SK-N-SH (cell line): ENCODE measurements around the gene ATP8B3. TPM values are rescaled to one million over a fixed set of nuclear protein-coding genes. Genes with fewer than 3 reads are reported as not detected.

Source experiments
- CTCF ChIA-PET: fragments of 300-600, 350-600 bp; formaldehyde crosslinking; extraction: SDS; loops from one replicate; lab custom pipeline; 2021; lab: Yijun Ruan, JAX
- POLR2A ChIA-PET: fragments of 350-600 bp; sonication (Branson Sonifier 250); formaldehyde crosslinking; extraction: SDS; loops from one replicate; lab custom pipeline; 2020; ENCODE audit warnings: antibody characterized with exemption, inconsistent platforms; lab: Yijun Ruan, JAX
- DNase-seq: peaks from one replicate; pipeline ENCODE4 v3.0.0; 2012
- H2AFZ ChIP-seq: fragments of 200-600 bp; sonication (generic); 2 replicates; pipeline ENCODE4 v1.8.1; 2016; ENCODE audit warnings: antibody characterized with exemption, mild to moderate bottlenecking, low read depth
- H3F3A ChIP-seq: fragments of 200-600 bp; sonication (generic); replicated peaks from 2 replicates; pipeline ENCODE3; 2016; ENCODE audit warnings: antibody characterized with exemption, mild to moderate bottlenecking; ENCODE audit not compliant: insufficient read depth
- H3K27ac ChIP-seq, 2 experiments: fragments of 200-500 bp in 1 of 2; fragments of 200-600 bp in 1 of 2; sonication (Bioruptor generic) in 1 of 2; sonication (generic), shearing (Covaris generic) in 1 of 2; 2 replicates each; pipeline versions ENCODE4 v1.5.1 to v1.6.1; 2014 to 2016; ENCODE audit warnings: low read depth in 2 of 2, inconsistent platforms in 1 of 2, low read length in 1 of 2, mild to moderate bottlenecking in 1 of 2, mixed read lengths in 1 of 2
- H3K27me3 ChIP-seq: fragments of 200-600 bp; sonication (generic), shearing (Covaris generic); 2 replicates; pipeline ENCODE4 v1.6.1; 2016; ENCODE audit warnings: mixed run types; ENCODE audit not compliant: insufficient read depth
- H3K36me3 ChIP-seq, 2 experiments: fragments of 200-500 bp in 1 of 2; fragments of 200-600 bp in 1 of 2; sonication (Bioruptor generic) in 1 of 2; sonication (generic) in 1 of 2; replicated peaks in 1 of 2; 2 replicates each; pipeline versions ENCODE3 to v1.5.1; 2014 to 2016; ENCODE audit warnings: low read length in 1 of 2, mild to moderate bottlenecking in 1 of 2; ENCODE audit not compliant: insufficient read depth in 2 of 2, control insufficient read depth in 1 of 2
- H3K4me1 ChIP-seq, 2 experiments: fragments of 200-500 bp in 1 of 2; fragments of 200-600 bp in 1 of 2; sonication (Bioruptor generic) in 1 of 2; sonication (generic), shearing (Covaris generic) in 1 of 2; 2 replicates each; pipeline versions ENCODE4 v1.5.1 to v1.6.1; 2014 to 2016; ENCODE audit warnings: low read depth in 1 of 2, low read length in 1 of 2, mixed run types in 1 of 2; ENCODE audit not compliant: insufficient read depth in 2 of 2, control insufficient read depth in 1 of 2
- H3K4me2 ChIP-seq: fragments of 200-600 bp; sonication (generic), shearing (Covaris generic); 2 replicates; pipeline ENCODE4 v1.6.1; 2017; ENCODE audit warnings: mixed run types
- H3K4me3 ChIP-seq, 2 experiments: fragments of 200-500 bp in 1 of 2; fragments of 200-600 bp in 1 of 2; sonication (Bioruptor generic) in 1 of 2; sonication (generic), shearing (Covaris generic) in 1 of 2; 2 replicates each; pipeline versions ENCODE4 v1.5.1 to v1.8.1; 2014 to 2016; ENCODE audit warnings: low read depth in 2 of 2, inconsistent platforms in 1 of 2, low read length in 1 of 2, mild to moderate bottlenecking in 1 of 2, mixed read lengths in 1 of 2, moderate library complexity in 1 of 2
- H3K79me2 ChIP-seq: fragments of 200-600 bp; sonication (generic); 2 replicates; pipeline ENCODE4 v1.8.1; 2017; ENCODE audit warnings: mild to moderate bottlenecking; ENCODE audit not compliant: insufficient read depth
- H3K9ac ChIP-seq: fragments of 200-600 bp; sonication (generic); 2 replicates; pipeline ENCODE4 v1.6.1; 2017; ENCODE audit warnings: mixed run types
- H3K9me2 ChIP-seq: fragments of 200-600 bp; sonication (generic); 2 replicates; pipeline ENCODE4 v1.6.1; 2017; ENCODE audit warnings: mixed run types
- H3K9me3 ChIP-seq: fragments of 200-600 bp; sonication (generic); 2 replicates; pipeline ENCODE4 v1.6.1; 2017; ENCODE audit warnings: mixed run types, mild to moderate bottlenecking, moderate library complexity
- H4K20me1 ChIP-seq: fragments of 200-600 bp; sonication (generic); 2 replicates; pipeline ENCODE4 v1.6.1; 2017; ENCODE audit warnings: mild to moderate bottlenecking, mixed run types; ENCODE audit not compliant: insufficient read depth
- GATA2 ChIP-seq: sonication (generic); formaldehyde crosslinking; IDR thresholded peaks from 2 replicates; pipeline ENCODE4 v1.5.0; 2020; ENCODE audit warnings: mild to moderate bottlenecking, missing genetic modification reagents
- NRF1 ChIP-seq: IDR thresholded peaks from 2 replicates; pipeline ENCODE4 v1.6.1; 2012; ENCODE audit warnings: low read depth, mild to moderate bottlenecking, low read length
- POLR2AphosphoS5 ChIP-seq: IDR thresholded peaks from 2 replicates; pipeline ENCODE4 v1.6.1; 2012; ENCODE audit warnings: low read depth, low read length
- RAD21 ChIP-seq: IDR thresholded peaks from 2 replicates; pipeline ENCODE4 v1.6.1; 2012; ENCODE audit warnings: mild to moderate bottlenecking, low read length
- RFX5 ChIP-seq: IDR thresholded peaks from 2 replicates; pipeline ENCODE4 v1.6.1; 2012; ENCODE audit warnings: mild to moderate bottlenecking, improper control_type of control experiment, low read length
- RXRA ChIP-seq: IDR thresholded peaks from 2 replicates; pipeline ENCODE4 v1.4.0; 2012; ENCODE audit warnings: low read depth, mild to moderate bottlenecking, borderline replicate concordance
- SIN3A ChIP-seq: IDR thresholded peaks from 2 replicates; pipeline ENCODE4 v1.6.1; 2012; ENCODE audit warnings: low read depth, mild to moderate bottlenecking, low read length, moderate library complexity, borderline replicate concordance
- SMC3 ChIP-seq: IDR thresholded peaks from 2 replicates; pipeline ENCODE4 v1.6.1; 2012; ENCODE audit warnings: low read depth, low read length, improper control_type of control experiment
- TEAD4 ChIP-seq: IDR thresholded peaks from 2 replicates; pipeline ENCODE4 v1.4.0; 2012; ENCODE audit warnings: mild to moderate bottlenecking, borderline replicate concordance; ENCODE audit not compliant: insufficient read depth
- YY1 ChIP-seq: IDR thresholded peaks from 2 replicates; pipeline ENCODE4 v1.4.0; 2012; ENCODE audit warnings: low read depth, mild to moderate bottlenecking
- WGBS: methylation state at CpG from one replicate; pipeline ENCODE4 v1.1.6; 2017; ENCODE audit warnings: low lambda C conversion rate; 5-methylcytosine and 5-hydroxymethylcytosine counted together
- polyA plus RNA-seq, 3 experiments: library from polyadenylated mRNA; depleted of rRNA; stranded (reverse); fragments of >200 nt; gene quantifications; 2 replicates each; pipeline ENCODE4 v1.2.3, GENCODE V29; 2012
- TF ChIP-seq, protein P1 (sequence below): fragments of 200-600 bp; sonication (generic); IDR thresholded peaks from 2 replicates; pipeline ENCODE4 v1.6.1; 2017; ENCODE audit warnings: antibody characterized with exemption, mild to moderate bottlenecking, moderate library complexity
- TF ChIP-seq, protein P2 (sequence below): IDR thresholded peaks from 2 replicates; pipeline ENCODE4; 2012
- TF ChIP-seq, protein P3 (sequence below): IDR thresholded peaks from 2 replicates; pipeline ENCODE4 v1.6.1; 2012; ENCODE audit warnings: mild to moderate bottlenecking, low read depth, low read length, moderate library complexity

The ATP8B3 gene
- polyA plus RNA-seq, 1 of the 3 experiments (the other 2 are of a cell fraction): 8.0 TPM

DNA sequence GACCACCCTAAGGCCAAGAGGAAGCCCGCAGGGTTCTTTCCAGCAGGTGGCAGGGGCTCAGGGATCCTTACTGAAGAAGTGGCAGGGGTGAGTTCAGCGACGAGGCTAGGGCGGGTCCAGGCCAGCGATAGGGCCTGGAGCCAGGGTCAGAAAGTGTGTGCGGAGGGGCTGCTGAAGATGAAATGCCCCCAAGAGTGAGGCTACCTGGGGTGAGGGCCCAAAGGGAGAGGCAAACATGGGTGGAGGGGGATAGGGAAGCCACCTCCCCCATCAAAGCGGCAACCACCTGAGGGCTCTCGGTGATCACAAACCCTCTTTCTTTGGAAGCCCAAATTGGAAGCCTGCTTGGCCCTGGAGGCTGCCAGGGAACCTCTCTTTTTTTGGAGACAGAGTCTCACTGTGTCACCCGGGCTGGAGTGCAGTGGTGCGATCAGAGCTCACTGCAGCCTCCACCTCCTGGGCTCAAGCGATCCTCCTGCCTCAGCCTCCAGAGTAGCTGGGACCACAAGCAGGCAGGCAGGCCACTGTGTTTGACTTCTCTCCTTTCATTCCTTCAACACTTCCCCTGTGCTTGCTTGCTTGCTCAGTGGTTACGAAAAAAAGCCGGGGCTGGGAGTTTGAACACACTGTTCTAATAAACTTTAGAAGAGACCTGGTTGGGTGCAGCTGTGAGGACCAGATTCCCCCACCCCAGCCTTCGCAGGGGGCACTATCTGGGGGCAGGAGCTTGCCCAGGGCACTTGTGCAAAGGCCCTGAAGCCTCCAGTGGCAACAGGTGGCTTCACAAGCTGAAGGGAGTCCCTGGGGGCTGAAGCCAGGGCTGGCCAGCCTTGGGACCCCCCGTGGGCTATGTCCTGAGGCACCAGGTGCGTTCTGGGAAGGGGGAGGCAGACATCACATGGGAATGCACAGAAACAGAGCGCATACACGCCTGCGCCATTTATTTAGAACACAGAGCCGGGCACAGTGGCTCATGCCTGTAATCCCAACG, 1.4 kb upstream of the ATP8B3 start:
- Histone ChIP-seq H3K27ac (peak overlapping the region; percentile 48 to 69; a peak in 2 of 4 replicates), H3K4me1 (peaks cover 0 to 14% of the 10 kb centered on the region in 2 experiments; a peak in 1 of 4 replicates), H3K9ac (peak overlapping the region; percentile 75), H3K79me2 (no peaks in the 10 kb centered on the region), H4K20me1 (no peaks in the 10 kb centered on the region), H3F3A (peaks cover 4% of the 10 kb centered on the region), H2AFZ (no peak overlapping the region; the same call in 1 of the 2 replicates), H3K27me3 (no peaks in the 10 kb centered on the region), H3K9me2 (no peaks in the 10 kb centered on the region), H3K36me3 (peaks cover 0 to 29% of the 10 kb centered on the region in 2 experiments), H3K9me3 (no peaks in the 10 kb centered on the region), H3K4me3 (peak overlapping the region; percentile 54 to 71), H3K4me2 (peak overlapping the region; percentile 77)
- ChIA-PET POLR2A (no interaction called here), CTCF (interaction anchor here (0.6 to 3.4 kb wide), 8 partner anchors 13 to 137 kb away, joined by 3 to 33 read pairs (median 4); partner anchors contain the start of gene REXO1)
- no peak for TF ChIP-seq TEAD4
- TF ChIP-seq, protein P1, sequence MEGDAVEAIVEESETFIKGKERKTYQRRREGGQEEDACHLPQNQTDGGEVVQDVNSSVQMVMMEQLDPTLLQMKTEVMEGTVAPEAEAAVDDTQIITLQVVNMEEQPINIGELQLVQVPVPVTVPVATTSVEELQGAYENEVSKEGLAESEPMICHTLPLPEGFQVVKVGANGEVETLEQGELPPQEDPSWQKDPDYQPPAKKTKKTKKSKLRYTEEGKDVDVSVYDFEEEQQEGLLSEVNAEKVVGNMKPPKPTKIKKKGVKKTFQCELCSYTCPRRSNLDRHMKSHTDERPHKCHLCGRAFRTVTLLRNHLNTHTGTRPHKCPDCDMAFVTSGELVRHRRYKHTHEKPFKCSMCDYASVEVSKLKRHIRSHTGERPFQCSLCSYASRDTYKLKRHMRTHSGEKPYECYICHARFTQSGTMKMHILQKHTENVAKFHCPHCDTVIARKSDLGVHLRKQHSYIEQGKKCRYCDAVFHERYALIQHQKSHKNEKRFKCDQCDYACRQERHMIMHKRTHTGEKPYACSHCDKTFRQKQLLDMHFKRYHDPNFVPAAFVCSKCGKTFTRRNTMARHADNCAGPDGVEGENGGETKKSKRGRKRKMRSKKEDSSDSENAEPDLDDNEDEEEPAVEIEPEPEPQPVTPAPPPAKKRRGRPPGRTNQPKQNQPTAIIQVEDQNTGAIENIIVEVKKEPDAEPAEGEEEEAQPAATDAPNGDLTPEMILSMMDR: peak; percentile 4; the same call in 1 of the 2 replicates
- 75% methylated on average over 18 of the region's 21 CpGs for WGBS
- no peak for DNase-seq

DNA sequence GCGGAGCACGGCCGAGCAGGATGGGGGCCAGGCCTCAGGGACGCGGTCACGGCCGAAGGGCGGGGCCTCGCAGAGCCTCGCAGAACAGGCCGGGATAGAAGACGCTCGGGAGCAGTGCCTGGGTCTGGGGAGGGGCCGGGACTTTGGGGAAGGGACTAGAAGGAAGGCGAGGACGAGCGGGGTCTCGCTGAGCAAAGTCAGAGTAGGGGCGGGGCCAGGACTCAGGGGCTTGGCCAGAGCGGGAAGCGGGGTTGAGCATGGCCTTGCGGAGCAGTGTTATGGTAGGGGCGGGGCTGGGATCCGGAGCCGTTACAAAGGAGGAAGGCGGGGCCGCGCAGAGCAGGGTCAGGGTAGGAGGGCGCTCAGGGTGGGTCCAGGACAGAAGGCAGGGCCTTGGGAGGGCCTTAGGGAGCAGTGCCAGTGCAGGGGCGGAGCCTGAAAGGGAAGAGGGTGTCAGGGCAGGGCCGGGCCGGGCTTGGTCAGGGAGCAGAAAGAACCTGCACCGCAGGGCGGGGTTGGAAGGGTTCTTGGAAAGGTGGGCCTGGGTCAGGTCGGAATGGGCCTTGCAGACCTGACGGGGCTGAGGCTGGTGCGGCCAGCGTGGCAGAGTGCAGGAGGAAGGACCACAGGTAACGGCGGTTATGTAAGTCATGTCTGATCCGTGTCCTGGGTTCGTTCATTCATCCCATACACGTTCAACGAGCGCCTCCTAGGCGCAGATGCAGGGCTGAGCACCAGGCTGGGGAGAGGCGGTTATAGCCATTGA, 533 bp upstream of the ATP8B3 start:
- no peaks in the 10 kb centered on the region for H3K79me2 ChIP-seq
- H3F3A ChIP-seq: peaks cover 4% of the 10 kb centered on the region
- DNase-seq: peak; percentile 96
- peak overlapping the region; percentile 75 for H3K9ac ChIP-seq
- no peaks in the 10 kb centered on the region for H3K9me2 ChIP-seq
- no peaks in the 10 kb centered on the region for H4K20me1 ChIP-seq
- peaks cover 0 to 20% of the 10 kb centered on the region in 2 experiments for H3K36me3 ChIP-seq
- no peaks in the 10 kb centered on the region for H3K9me3 ChIP-seq
- H3K27ac ChIP-seq: peak overlapping the region; percentile 69 to 72
- CTCF ChIA-PET: interaction anchor here (1.4 to 3.6 kb wide), 4 partner anchors 14 to 24 kb away, joined by 6 to 33 read pairs (median 15); no protein-coding TSS in a partner anchor
- H3K27me3 ChIP-seq: no peaks in the 10 kb centered on the region
- H3K4me3 ChIP-seq: peak overlapping the region; percentile 54 to 71
- peaks cover 0 to 14% of the 10 kb centered on the region in 2 experiments; a peak in 1 of 4 replicates for H3K4me1 ChIP-seq
- POLR2A ChIA-PET: no interaction called here
- peak overlapping the region; percentile 77 for H3K4me2 ChIP-seq
- peak overlapping the region; percentile 88; the same call in 1 of the 2 replicates for H2AFZ ChIP-seq
- 1% methylated on average over 34 of the region's 47 CpGs for WGBS
- peak; percentile 78 for TF ChIP-seq POLR2AphosphoS5
- no peak for TF ChIP-seq RXRA
- TF ChIP-seq, protein P2, sequence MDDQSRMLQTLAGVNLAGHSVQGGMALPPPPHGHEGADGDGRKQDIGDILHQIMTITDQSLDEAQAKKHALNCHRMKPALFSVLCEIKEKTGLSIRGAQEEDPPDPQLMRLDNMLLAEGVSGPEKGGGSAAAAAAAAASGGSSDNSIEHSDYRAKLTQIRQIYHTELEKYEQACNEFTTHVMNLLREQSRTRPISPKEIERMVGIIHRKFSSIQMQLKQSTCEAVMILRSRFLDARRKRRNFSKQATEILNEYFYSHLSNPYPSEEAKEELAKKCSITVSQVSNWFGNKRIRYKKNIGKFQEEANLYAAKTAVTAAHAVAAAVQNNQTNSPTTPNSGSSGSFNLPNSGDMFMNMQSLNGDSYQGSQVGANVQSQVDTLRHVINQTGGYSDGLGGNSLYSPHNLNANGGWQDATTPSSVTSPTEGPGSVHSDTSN: no peak
- no peak for TF ChIP-seq TEAD4
- TF ChIP-seq RAD21: peak; percentile 78
- TF ChIP-seq NRF1: peak; percentile 21; the same call in 1 of the 2 replicates
- TF ChIP-seq YY1: no peak
- no peak for TF ChIP-seq GATA2 (CRISPR knock-in tag)
- peak; percentile 32; the same call in 1 of the 2 replicates for TF ChIP-seq SMC3
- no peak for TF ChIP-seq RFX5
- TF ChIP-seq, protein P1: peak; percentile 69
- 0 out of 2 replicates have a peak, but pooled peaks have one; percentile 12 for TF ChIP-seq SIN3A
- TF ChIP-seq, protein P3, sequence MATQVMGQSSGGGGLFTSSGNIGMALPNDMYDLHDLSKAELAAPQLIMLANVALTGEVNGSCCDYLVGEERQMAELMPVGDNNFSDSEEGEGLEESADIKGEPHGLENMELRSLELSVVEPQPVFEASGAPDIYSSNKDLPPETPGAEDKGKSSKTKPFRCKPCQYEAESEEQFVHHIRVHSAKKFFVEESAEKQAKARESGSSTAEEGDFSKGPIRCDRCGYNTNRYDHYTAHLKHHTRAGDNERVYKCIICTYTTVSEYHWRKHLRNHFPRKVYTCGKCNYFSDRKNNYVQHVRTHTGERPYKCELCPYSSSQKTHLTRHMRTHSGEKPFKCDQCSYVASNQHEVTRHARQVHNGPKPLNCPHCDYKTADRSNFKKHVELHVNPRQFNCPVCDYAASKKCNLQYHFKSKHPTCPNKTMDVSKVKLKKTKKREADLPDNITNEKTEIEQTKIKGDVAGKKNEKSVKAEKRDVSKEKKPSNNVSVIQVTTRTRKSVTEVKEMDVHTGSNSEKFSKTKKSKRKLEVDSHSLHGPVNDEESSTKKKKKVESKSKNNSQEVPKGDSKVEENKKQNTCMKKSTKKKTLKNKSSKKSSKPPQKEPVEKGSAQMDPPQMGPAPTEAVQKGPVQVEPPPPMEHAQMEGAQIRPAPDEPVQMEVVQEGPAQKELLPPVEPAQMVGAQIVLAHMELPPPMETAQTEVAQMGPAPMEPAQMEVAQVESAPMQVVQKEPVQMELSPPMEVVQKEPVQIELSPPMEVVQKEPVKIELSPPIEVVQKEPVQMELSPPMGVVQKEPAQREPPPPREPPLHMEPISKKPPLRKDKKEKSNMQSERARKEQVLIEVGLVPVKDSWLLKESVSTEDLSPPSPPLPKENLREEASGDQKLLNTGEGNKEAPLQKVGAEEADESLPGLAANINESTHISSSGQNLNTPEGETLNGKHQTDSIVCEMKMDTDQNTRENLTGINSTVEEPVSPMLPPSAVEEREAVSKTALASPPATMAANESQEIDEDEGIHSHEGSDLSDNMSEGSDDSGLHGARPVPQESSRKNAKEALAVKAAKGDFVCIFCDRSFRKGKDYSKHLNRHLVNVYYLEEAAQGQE: no peak
